Endothelial cell of umbilical vein (primary cell): ENCODE data around the gene SMARCC2. TPM values are rescaled to one million over a fixed set of nuclear protein-coding genes. Genes with fewer than 3 reads are reported as not detected.
"Not testable (repeated sequence)": the region's sequence is repeated elsewhere in the genome, so short reads cannot be mapped to it uniquely, and the experiment has no call there.

Experiments
- BruUV-seq: library from RNA; stranded (reverse); fragments of 400-500 nt; replicated peaks from 2 replicates; lab custom pipeline; 2021; lab: Mats Ljungman, UMichigan
- CTCF ChIA-PET: fragments of 300-600, 350-600 bp; sonication (Branson Sonifier 250); formaldehyde crosslinking; loops from one replicate; lab custom pipeline; 2021; ENCODE audit warnings: antibody characterized with exemption, inconsistent platforms; lab: Charles Lee
- POLR2A ChIA-PET: fragments of 300-600, 350-600 bp; sonication (Branson Sonifier 250); formaldehyde crosslinking; loops from one replicate; lab custom pipeline; 2021; ENCODE audit warnings: antibody characterized with exemption, inconsistent platforms; lab: Charles Lee
- DNase-seq: peaks from one replicate; pipeline ENCODE4 v3.0.0-alpha.2; 2011; ENCODE audit warnings: low read depth, low spot score
- FAIRE-seq: peaks from 2 replicates; lab custom pipeline; 2011; peaks lifted over from hg19 to GRCh38; lab: Jason Lieb, UNC
- H2AFZ ChIP-seq: 2 replicates; pipeline ENCODE4 v1.6.0; 2012; ENCODE audit warnings: low read depth, low read length, control low read depth, inconsistent platforms
- H3K27ac ChIP-seq: 2 replicates; pipeline ENCODE4 v1.5.1; 2011; ENCODE audit warnings: low read depth, mild to moderate bottlenecking, control low read depth, low read length, moderate library complexity; ENCODE audit not compliant: insufficient read depth
- H3K27me3 ChIP-seq, 2 experiments: 2 replicates each; pipeline versions ENCODE4 v1.6.0 to v1.6.1; 2011; ENCODE audit warnings: low read length in 2 of 2, mixed read lengths in 1 of 2; ENCODE audit not compliant: control insufficient read depth in 2 of 2, insufficient read depth in 2 of 2
- H3K36me3 ChIP-seq, 2 experiments: 2 replicates in 1 of 2; 3 replicates in 1 of 2; pipeline ENCODE4 v1.5.1; 2011; ENCODE audit warnings: low read length in 2 of 2, mild to moderate bottlenecking in 1 of 2, moderate library complexity in 1 of 2; ENCODE audit not compliant: control insufficient read depth in 2 of 2, insufficient read depth in 2 of 2; ENCODE audit errors: extremely low read depth in 1 of 2
- H3K4me1 ChIP-seq: 3 replicates; pipeline ENCODE4 v1.5.1; 2011; ENCODE audit warnings: mild to moderate bottlenecking, low read length; ENCODE audit not compliant: control insufficient read depth, insufficient read depth; ENCODE audit errors: extremely low read depth
- H3K4me2 ChIP-seq: 2 replicates; pipeline ENCODE4 v1.6.1; 2011; ENCODE audit warnings: low read length, control low read depth, mixed read lengths; ENCODE audit not compliant: insufficient read depth
- H3K4me3 ChIP-seq, 3 experiments: fragments of 200-600 bp in 1 of 3; sonication (generic), shearing (Covaris generic) in 1 of 3; replicated peaks in 1 of 3; 2 replicates each; pipeline ENCODE4 v1.5.1; 2011 to 2016; ENCODE audit warnings: control low read depth in 3 of 3, low read length in 3 of 3, mild to moderate bottlenecking in 2 of 3, inconsistent platforms in 1 of 3, low read depth in 1 of 3, moderate library complexity in 1 of 3; ENCODE audit not compliant: insufficient read depth in 1 of 3
- H3K79me2 ChIP-seq: 2 replicates; pipeline ENCODE4 v1.6.0; 2012; ENCODE audit warnings: low read length, inconsistent platforms; ENCODE audit not compliant: control insufficient read depth, insufficient read depth
- H3K9ac ChIP-seq: replicated peaks from 2 replicates; pipeline ENCODE3; 2011; ENCODE audit warnings: low read length, control low read depth; ENCODE audit not compliant: insufficient read depth; ENCODE audit errors: extremely low read depth
- H3K9me1 ChIP-seq: replicated peaks from 3 replicates; pipeline ENCODE4 v1.6.0; 2011; ENCODE audit warnings: mild to moderate bottlenecking, low read length; ENCODE audit not compliant: control insufficient read depth, insufficient read depth; ENCODE audit errors: extremely low read depth
- H3K9me3 ChIP-seq: replicated peaks from 2 replicates; pipeline ENCODE4 v1.5.1; 2012; ENCODE audit warnings: low read length, inconsistent platforms; ENCODE audit not compliant: control insufficient read depth, insufficient read depth
- H4K20me1 ChIP-seq: replicated peaks from 2 replicates; pipeline ENCODE3; 2011; ENCODE audit warnings: mild to moderate bottlenecking, low read length; ENCODE audit not compliant: control insufficient read depth, insufficient read depth; ENCODE audit errors: extremely low read depth
- CTCF ChIP-seq, 2 donors: IDR thresholded peaks; 1 replicate in 1 of 2; 2 replicates in 1 of 2; pipeline ENCODE4 v1.5.1; 2011; ENCODE audit warnings: low read length in 2 of 2, mild to moderate bottlenecking in 2 of 2, moderate library complexity in 2 of 2, control low read depth in 1 of 2, inconsistent platforms in 1 of 2, low read depth in 1 of 2; ENCODE audit not compliant: insufficient read depth in 1 of 2; ENCODE audit errors: extremely low read depth in 1 of 2
- EZH2 ChIP-seq: IDR thresholded peaks from 2 replicates; pipeline ENCODE4 v1.6.1; 2012; ENCODE audit warnings: borderline replicate concordance, low read depth, mild to moderate bottlenecking, moderate library complexity, low read length, inconsistent platforms; ENCODE audit not compliant: severe bottlenecking
- FOS ChIP-seq: IDR thresholded peaks from 2 replicates; pipeline ENCODE4 v1.6.1; 2011; ENCODE audit warnings: mild to moderate bottlenecking, low read length, moderate library complexity, borderline replicate concordance; ENCODE audit not compliant: insufficient read depth
- GATA2 ChIP-seq: IDR thresholded peaks from 2 replicates; pipeline ENCODE4 v1.7.0; 2011; ENCODE audit warnings: low read depth, mild to moderate bottlenecking, moderate library complexity, mixed read lengths, low read length; ENCODE audit not compliant: insufficient read length, insufficient read depth
- JUN ChIP-seq: IDR thresholded peaks from 2 replicates; pipeline ENCODE4 v1.6.1; 2011; ENCODE audit warnings: borderline replicate concordance, low read depth; ENCODE audit not compliant: insufficient read length, insufficient read depth
- MAX ChIP-seq: IDR thresholded peaks from 2 replicates; pipeline ENCODE4 v1.6.1; 2011; ENCODE audit not compliant: insufficient read depth, insufficient read length
- MYC ChIP-seq: IDR thresholded peaks from one replicate; pipeline ENCODE4 v1.6.1; 2011; ENCODE audit warnings: mild to moderate bottlenecking, low read depth, low read length
- POLR2A ChIP-seq: IDR thresholded peaks from 2 replicates; pipeline ENCODE4 v1.6.1; 2012; ENCODE audit warnings: low read depth, mild to moderate bottlenecking, control low read depth, low read length
- POLR2AphosphoS5 ChIP-seq: IDR thresholded peaks from 2 replicates; pipeline ENCODE4 v1.6.1; 2012; ENCODE audit warnings: low read depth, mild to moderate bottlenecking, control low read depth, low read length, moderate library complexity; ENCODE audit not compliant: insufficient read depth
- dilution Hi-C: fragments of 300-500 bp; cut with MboI; formaldehyde crosslinking; loops from one replicate; pipeline ENCODE4 v1.15.0; 2019; ENCODE audit warnings: low sequenced_read_pairs; ENCODE audit not compliant: extremely low pct_ligation_motif_present
- intact Hi-C: fragments of 100-400 bp; cut with micrococcal nuclease; formaldehyde crosslinking; loops from one replicate; pipeline ENCODE4 v1.10.0; 2022
- polyA plus RNA-seq, 4 experiments: library from polyadenylated mRNA; depleted of rRNA in 3 of 4; stranded (reverse) in 3 of 4; unstranded in 1 of 4; fragments of >200 nt; gene quantifications; 2 replicates each; pipeline versions ENCODE4 v1.2.1 to v1.2.3, GENCODE V29; 2011 to 2012; ENCODE audit warnings: missing spikeins in 1 of 4
- total RNA-seq: library from RNA; stranded (reverse); gene quantifications from 2 replicates; pipeline ENCODE4 v1.2.3, GENCODE V29; 2021

The SMARCC2 gene
- total and polyA plus RNA-seq, 2 donors (not counting 3 experiments of a cell fraction or from before 2014, with no cell fraction given), result 51.9 to 121 TPM

GRCh38 chr12:56157201-56158028 is 31.9 kb downstream of the SMARCC2 start:
- POLR2A ChIA-PET, result interaction anchor here (0.6 to 2.2 kb wide), 5 partner anchors 14 to 160 kb away, joined by 3 to 38 read pairs (median 8); partner anchors contain the start of genes ESYT1, SUOX and ZC3H10
- DNase-seq, result peak; percentile 90
- CTCF ChIA-PET, result interaction anchor here (1.0 to 2.1 kb wide), 3 partner anchors 13 to 32 kb away, joined by 3 to 14 read pairs (median 4); partner anchors contain the start of genes ESYT1 and SMARCC2
- peak overlapping the region; percentile 54 for H3K4me2 ChIP-seq
- BruUV-seq, result no TSS peak
- H3K4me3 ChIP-seq, result peak overlapping the region in 2 of 3 experiments; percentile 17 to 78
- H3K4me1 ChIP-seq, result peaks cover 32% of the 10 kb centered on the region
- H3K9me3 ChIP-seq, result no peaks in the 10 kb centered on the region
- H3K27ac ChIP-seq, result peak overlapping the region; percentile 37
- peaks cover 18 to 26% of the 10 kb centered on the region in 2 experiments for H3K36me3 ChIP-seq
- no peaks in the 10 kb centered on the region for H3K9me1 ChIP-seq
- H3K9ac ChIP-seq, result peak overlapping the region; percentile 44
- FAIRE-seq, result no peak
- H2AFZ ChIP-seq, result peak overlapping the region; percentile 18
- dilution Hi-C loops (no loop called here), intact Hi-C loops (loop anchor here (1.0 kb wide), 2 partner anchors 13 to 32 kb away; partner anchors contain the start of gene SMARCC2)
- TF ChIP-seq MYC (no peak), EZH2 (no peak), MAX (no peak), GATA2 (no peak), POLR2A (peak; percentile 71), CTCF (IDR thresholded peaks at IDR 0.05; ENCODE audit: extremely low read depth in 1 of 2, insufficient read depth in 1 of 2, low read depth in 1 of 2, low read length in 2 of 2) (peak; percentile 64 to 74), FOS (no peak), POLR2AphosphoS5 (peak; percentile 57), JUN (no peak)
- H3K27me3 ChIP-seq, result no peaks in the 10 kb centered on the region
- peaks cover 37% of the 10 kb centered on the region for H3K79me2 ChIP-seq
- no peaks in the 10 kb centered on the region for H4K20me1 ChIP-seq

GRCh38 chr12:56156464-56157200 is 32.7 kb downstream of the SMARCC2 start:
- Histone ChIP-seq H3K4me1 (peaks cover 35% of the 10 kb centered on the region), H3K79me2 (peaks cover 37% of the 10 kb centered on the region), H3K36me3 (peaks cover 11 to 20% of the 10 kb centered on the region in 2 experiments)
- H2AFZ ChIP-seq, FAIRE-seq, H3K27ac ChIP-seq, DNase-seq, H3K9ac ChIP-seq, H3K9me1 ChIP-seq, H3K9me3 ChIP-seq, H3K4me2 ChIP-seq, H3K4me3 ChIP-seq, dilution Hi-C loops, H3K27me3 ChIP-seq, H4K20me1 ChIP-seq, BruUV-seq: not testable (repeated sequence)
- intact Hi-C loops, result loop anchor here (1.0 kb wide), 2 partner anchors 12 to 33 kb away; partner anchors contain the start of gene SMARCC2
- POLR2A ChIA-PET, result interaction anchor here (0.7 kb wide), 1 partner anchor 39 kb away, joined by 3 read pairs; the partner anchor contains the start of gene ZC3H10
- CTCF ChIA-PET, result interaction anchor here (0.7 to 1.4 kb wide), 2 partner anchors 29 to 31 kb away, joined by 3 to 4 read pairs; partner anchors contain the start of gene ESYT1
